ENCODE data around the gene DUSP2. TPM values are rescaled to one million over a fixed set of nuclear protein-coding genes. Genes with fewer than 3 reads are reported as not detected.

The DUSP2 gene
- total RNA-seq, 1 experiment from 2014 or later, result 1.4 TPM

GRCh38 chr2:96144481-96145035 lies 682 bp downstream of the DUSP2 start:
- Histone ChIP-seq H3K27me3 (replicated peaks; ENCODE audit: insufficient read depth, low read depth, low read length, poor library complexity) (no peaks in the 10 kb centered on the region), H3K27ac (ENCODE audit: low read depth, low read length, poor library complexity, severe bottlenecking) (no peak overlapping the region), H3K9me3 (ENCODE audit: low read depth, low read length, poor library complexity, severe bottlenecking) (no peaks in the 10 kb centered on the region), H3K4me3 (ENCODE audit: low read depth, low read length, poor library complexity, severe bottlenecking) (peak overlapping the region; percentile 32), H3K36me3 (ENCODE audit: insufficient read depth, low read length, poor library complexity, severe bottlenecking) (no peaks in the 10 kb centered on the region), H3K4me1 (ENCODE audit: insufficient read depth, low read length, poor library complexity, severe bottlenecking) (peaks cover 9% of the 10 kb centered on the region)
- intact Hi-C loops (cut with micrococcal nuclease; ENCODE audit: unreplicated experiment), result no loop called here
- POLR2A ChIA-PET (ENCODE audit: low non-redundant PET), result no interaction called here
- no peak for DNase-seq (ENCODE audit: low spot score)
- TF ChIP-seq CTCF (conservative IDR thresholded peaks at IDR 0.05; ENCODE audit: low read depth, low read length), result no peak
- no peak for TF ChIP-seq EZH2 (IDR thresholded peaks at IDR 0.05; ENCODE audit: borderline replicate concordance, low read depth, low read length, poor library complexity, severe bottlenecking)
- CTCF ChIA-PET, result no interaction called here
- no TSS peak for BruUV-seq (replicated peaks)

GRCh38 chr2:96143848-96144480 lies 1.3 kb downstream of the DUSP2 start:
- DNase-seq (ENCODE audit: low spot score), result no peak
- ChIA-PET CTCF (interaction anchor here (1.5 kb wide), 1 partner anchor 30 kb away, joined by 3 read pairs; no protein-coding TSS in a partner anchor), POLR2A (ENCODE audit: low non-redundant PET) (no interaction called here)
- TF ChIP-seq CTCF (conservative IDR thresholded peaks at IDR 0.05; ENCODE audit: low read depth, low read length) (no peak), EZH2 (IDR thresholded peaks at IDR 0.05; ENCODE audit: borderline replicate concordance, low read depth, low read length, poor library complexity, severe bottlenecking) (no peak)
- BruUV-seq (replicated peaks), result no TSS peak
- Histone ChIP-seq H3K36me3 (ENCODE audit: insufficient read depth, low read length, poor library complexity, severe bottlenecking) (no peaks in the 10 kb centered on the region), H3K9me3 (ENCODE audit: low read depth, low read length, poor library complexity, severe bottlenecking) (no peaks in the 10 kb centered on the region), H3K27me3 (replicated peaks; ENCODE audit: insufficient read depth, low read depth, low read length, poor library complexity) (no peaks in the 10 kb centered on the region), H3K4me1 (ENCODE audit: insufficient read depth, low read length, poor library complexity, severe bottlenecking) (peaks cover 9% of the 10 kb centered on the region), H3K27ac (ENCODE audit: low read depth, low read length, poor library complexity, severe bottlenecking) (no peak overlapping the region), H3K4me3 (ENCODE audit: low read depth, low read length, poor library complexity, severe bottlenecking) (no peak overlapping the region)
- intact Hi-C loops (cut with micrococcal nuclease; ENCODE audit: unreplicated experiment), result no loop called here

- no peak overlapping the region for H3K27ac ChIP-seq (ENCODE audit: low read depth, low read length, poor library complexity, severe bottlenecking)
- TF ChIP-seq CTCF (conservative IDR thresholded peaks at IDR 0.05; ENCODE audit: low read depth, low read length), result no peak
- no peak for TF ChIP-seq EZH2 (IDR thresholded peaks at IDR 0.05; ENCODE audit: borderline replicate concordance, low read depth, low read length, poor library complexity, severe bottlenecking)
- ChIA-PET CTCF (interaction anchor here (1.5 kb wide), 1 partner anchor 31 kb away, joined by 3 read pairs; no protein-coding TSS in a partner anchor), POLR2A (ENCODE audit: low non-redundant PET) (no interaction called here)
- H3K4me1 ChIP-seq (ENCODE audit: insufficient read depth, low read length, poor library complexity, severe bottlenecking), result peaks cover 5% of the 10 kb centered on the region
- TSS peak; percentile 37 for BruUV-seq (replicated peaks)
- H3K4me3 ChIP-seq (ENCODE audit: low read depth, low read length, poor library complexity, severe bottlenecking), result no peak overlapping the region
- H3K9me3 ChIP-seq (ENCODE audit: low read depth, low read length, poor library complexity, severe bottlenecking), result no peaks in the 10 kb centered on the region
- H3K27me3 ChIP-seq (replicated peaks; ENCODE audit: insufficient read depth, low read depth, low read length, poor library complexity), result no peaks in the 10 kb centered on the region
- H3K36me3 ChIP-seq (ENCODE audit: insufficient read depth, low read length, poor library complexity, severe bottlenecking), result no peaks in the 10 kb centered on the region
- no peak for DNase-seq (ENCODE audit: low spot score)
- intact Hi-C loops (cut with micrococcal nuclease; ENCODE audit: unreplicated experiment), result no loop called here
These were observed 1.9 kb downstream of the DUSP2 start for GRCh38 chr2:96143231-96143847.
